ENCODE results near the gene PRADC1.
"Not testable (repeated sequence)": the region's sequence is repeated elsewhere in the genome, so short reads cannot be mapped to it uniquely, and the experiment has no call there.

GRCh38 chr2:73262691-73263429 lies 29.8 kb upstream of the PRADC1 start:
- TF ChIP-seq, protein P1, sequence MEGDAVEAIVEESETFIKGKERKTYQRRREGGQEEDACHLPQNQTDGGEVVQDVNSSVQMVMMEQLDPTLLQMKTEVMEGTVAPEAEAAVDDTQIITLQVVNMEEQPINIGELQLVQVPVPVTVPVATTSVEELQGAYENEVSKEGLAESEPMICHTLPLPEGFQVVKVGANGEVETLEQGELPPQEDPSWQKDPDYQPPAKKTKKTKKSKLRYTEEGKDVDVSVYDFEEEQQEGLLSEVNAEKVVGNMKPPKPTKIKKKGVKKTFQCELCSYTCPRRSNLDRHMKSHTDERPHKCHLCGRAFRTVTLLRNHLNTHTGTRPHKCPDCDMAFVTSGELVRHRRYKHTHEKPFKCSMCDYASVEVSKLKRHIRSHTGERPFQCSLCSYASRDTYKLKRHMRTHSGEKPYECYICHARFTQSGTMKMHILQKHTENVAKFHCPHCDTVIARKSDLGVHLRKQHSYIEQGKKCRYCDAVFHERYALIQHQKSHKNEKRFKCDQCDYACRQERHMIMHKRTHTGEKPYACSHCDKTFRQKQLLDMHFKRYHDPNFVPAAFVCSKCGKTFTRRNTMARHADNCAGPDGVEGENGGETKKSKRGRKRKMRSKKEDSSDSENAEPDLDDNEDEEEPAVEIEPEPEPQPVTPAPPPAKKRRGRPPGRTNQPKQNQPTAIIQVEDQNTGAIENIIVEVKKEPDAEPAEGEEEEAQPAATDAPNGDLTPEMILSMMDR (IDR thresholded peaks at IDR 0.05): not testable (repeated sequence)
- TF ChIP-seq POLR2A (IDR thresholded peaks at IDR 0.05): not testable (repeated sequence)
